ENCODE data around the gene TMEM258.

Gene TMEM258

GRCh38 chr11:61754534-61755482 is 37.6 kb downstream of the TMEM258 start:
- H3K27ac ChIP-seq, result peak overlapping the region; percentile 91

GRCh38 chr11:61753672-61754071 is 38.7 kb downstream of the TMEM258 start:
- no peak for TF ChIP-seq ZFX (IDR thresholded peaks at IDR 0.05; ENCODE audit: borderline replicate concordance)
- no peak for TF ChIP-seq CTCF (IDR thresholded peaks at IDR 0.05)
- peak overlapping the region; percentile 91; the same call in 1 of the 2 replicates for H3K27ac ChIP-seq

More at GRCh38 chr11:61754534-61755482, 37.6 kb downstream of the TMEM258 start:
- no peak for TF ChIP-seq ZFX (IDR thresholded peaks at IDR 0.05; ENCODE audit: borderline replicate concordance)
- no peak for TF ChIP-seq CTCF (IDR thresholded peaks at IDR 0.05)

- peak overlapping the region; percentile 91 for H3K27ac ChIP-seq
- no peak for TF ChIP-seq CTCF (IDR thresholded peaks at IDR 0.05)
- no peak for TF ChIP-seq ZFX (IDR thresholded peaks at IDR 0.05; ENCODE audit: borderline replicate concordance)
These were observed 39.4 kb downstream of the TMEM258 start for GRCh38 chr11:61752925-61753521.

- peak; percentile 99 for TF ChIP-seq CTCF (IDR thresholded peaks at IDR 0.05)
- TF ChIP-seq ZFX (IDR thresholded peaks at IDR 0.05; ENCODE audit: borderline replicate concordance), result no peak
- peak within 1 kb of the TSS; percentile 91 for H3K27ac ChIP-seq
These were observed 40.1 kb downstream of the TMEM258 start, which contains the start of gene MYRF for GRCh38 chr11:61752117-61752924. Gene MYRF (plus strand): TSS chr11:61752636. CDS start chr11:61752745, 109 bp downstream.

GRCh38 chr11:61751384-61751783 is 41.0 kb downstream of the TMEM258 start:
- no peak overlapping the region for H3K27ac ChIP-seq
- TF ChIP-seq ZFX (IDR thresholded peaks at IDR 0.05; ENCODE audit: borderline replicate concordance) (no peak), CTCF (IDR thresholded peaks at IDR 0.05) (no peak)

GRCh38 chr11:61750631-61751273 is 41.6 kb downstream of the TMEM258 start:
- TF ChIP-seq CTCF (IDR thresholded peaks at IDR 0.05), result no peak
- no peak for TF ChIP-seq ZFX (IDR thresholded peaks at IDR 0.05; ENCODE audit: borderline replicate concordance)
- H3K27ac ChIP-seq, result no peak overlapping the region
